Epithelial cell of proximal tubule (primary cell): ENCODE measurements around the gene ALAS1. TPM values are rescaled to one million over a fixed set of nuclear protein-coding genes. Genes with fewer than 3 reads are reported as not detected.
"Not testable (repeated sequence)": the region's sequence is repeated elsewhere in the genome, so short reads cannot be mapped to it uniquely, and the experiment has no call there.

ENCODE experiments used
- DNase-seq: peaks from one replicate; pipeline ENCODE4 v3.0.0-alpha.2; 2011; ENCODE audit warnings: low read depth
- H3K4me3 ChIP-seq: 2 replicates; pipeline ENCODE4 v1.5.1; 2011; ENCODE audit warnings: low read depth, mild to moderate bottlenecking, low read length
- CTCF ChIP-seq: conservative IDR thresholded peaks from 2 replicates; pipeline ENCODE4 v1.5.1; 2012; ENCODE audit warnings: low read depth, mild to moderate bottlenecking, low read length
- total RNA-seq: library from RNA; depleted of rRNA; stranded (reverse); fragments of >200 nt; gene quantifications from 2 replicates; pipeline ENCODE4 v1.2.3, GENCODE V29; 2015

ALAS1 gene
- total RNA-seq, 1 donor from 2014 or later, result 56.3 TPM

- no peak for DNase-seq
- no peak for TF ChIP-seq CTCF
- H3K4me3 ChIP-seq, result no peak overlapping the region
These were observed 20.3 kb upstream of the ALAS1 start for GRCh38 chr3:52177701-52178042.

- DNase-seq, H3K4me3 ChIP-seq: not testable (repeated sequence)
These were observed 19.8 kb upstream of the ALAS1 start for GRCh38 chr3:52178126-52178525.

GRCh38 chr3:52178537-52178936 is 19.4 kb upstream of the ALAS1 start:
- no peak overlapping the region for H3K4me3 ChIP-seq
- no peak for DNase-seq
- TF ChIP-seq CTCF, result no peak

GRCh38 chr3:52181543-52181942 is 16.4 kb upstream of the ALAS1 start:
- H3K4me3 ChIP-seq, result no peak overlapping the region
- no peak for TF ChIP-seq CTCF
- DNase-seq, result no peak

GRCh38 chr3:52182196-52182595 is 15.8 kb upstream of the ALAS1 start:
- no peak overlapping the region for H3K4me3 ChIP-seq
- DNase-seq, result no peak
- TF ChIP-seq CTCF, result no peak

GRCh38 chr3:52182691-52183090 is 15.3 kb upstream of the ALAS1 start:
- no peak overlapping the region for H3K4me3 ChIP-seq
- DNase-seq, result no peak
- TF ChIP-seq CTCF, result no peak

GRCh38 chr3:52183786-52184445 is 14.0 kb upstream of the ALAS1 start:
- no peak overlapping the region for H3K4me3 ChIP-seq
- no peak for DNase-seq
- TF ChIP-seq CTCF, result no peak

- DNase-seq, result no peak
- no peak overlapping the region for H3K4me3 ChIP-seq
- no peak for TF ChIP-seq CTCF
These were observed 13.3 kb upstream of the ALAS1 start for GRCh38 chr3:52184690-52185089.
